K562 (cell line): ENCODE measurements around the gene COQ8A. TPM values are rescaled to one million over a fixed set of nuclear protein-coding genes. Genes with fewer than 3 reads are reported as not detected.

ENCODE experiments used
- BACH1 ChIP-seq: fragments of 200-800 bp; sonication (Bioruptor generic); IDR thresholded peaks from 2 replicates; pipeline ENCODE4 v1.6.1; 2016; ENCODE audit warnings: missing genetic modification characterization, missing compliant biosample characterization
- ETV1 ChIP-seq: fragments of 450-650 bp; conservative IDR thresholded peaks from 2 replicates; pipeline ENCODE4 v1.6.1; 2016; ENCODE audit warnings: missing genetic modification characterization, control low read depth, low read depth, missing compliant biosample characterization
- GATAD2B ChIP-seq: fragments of 450-650 bp; IDR thresholded peaks from 2 replicates; pipeline ENCODE4 v1.6.1; 2017; ENCODE audit warnings: mild to moderate bottlenecking, borderline replicate concordance
- HEY1 ChIP-seq: fragments of 250-450 bp; sonication (Bioruptor Pico); IDR thresholded peaks from 2 replicates; pipeline ENCODE4 v1.5.0; 2020; ENCODE audit warnings: mild to moderate bottlenecking, moderate library complexity, borderline replicate concordance
- KLF1 ChIP-seq: fragments of 450-650 bp; IDR thresholded peaks from 2 replicates; pipeline ENCODE4 v1.6.1; 2016; ENCODE audit warnings: missing genetic modification characterization, missing compliant biosample characterization
- KLF13 ChIP-seq: fragments of 450-650 bp; IDR thresholded peaks from 2 replicates; pipeline ENCODE4 v1.6.1; 2016; ENCODE audit warnings: missing genetic modification characterization, low read depth, mild to moderate bottlenecking, missing compliant biosample characterization, moderate library complexity, borderline replicate concordance
- MYBL2 ChIP-seq, 2 experiments: fragments of 450-650 bp in 1 of 2; sonication (generic) in 1 of 2; formaldehyde crosslinking in 1 of 2; IDR thresholded peaks; 2 replicates each; pipeline versions ENCODE4 v1.6.1 to v1.8.1; 2017 to 2022; ENCODE audit warnings: borderline replicate concordance in 1 of 2, inconsistent platforms in 1 of 2, low read depth in 1 of 2, mild to moderate bottlenecking in 1 of 2, missing genetic modification reagents in 1 of 2, moderate library complexity in 1 of 2
- PTRF ChIP-seq: fragments of 450-650 bp; IDR thresholded peaks from 2 replicates; pipeline ENCODE4 v1.6.1; 2016; ENCODE audit warnings: mild to moderate bottlenecking, missing genetic modification characterization, missing compliant biosample characterization
- RBM15 ChIP-seq: fragments of 200-400 bp; formaldehyde crosslinking; IDR thresholded peaks from 2 replicates; pipeline ENCODE4 v1.6.1; 2018; ENCODE audit warnings: mild to moderate bottlenecking, low read length, moderate library complexity; ENCODE audit not compliant: insufficient read depth
- U2AF1 ChIP-seq: fragments of 200-400 bp; formaldehyde crosslinking; optimal IDR thresholded peaks from 2 replicates; pipeline ENCODE3; 2017; ENCODE audit warnings: mild to moderate bottlenecking, low read depth, low read length, moderate library complexity
- YY1 ChIP-seq, 3 experiments: IDR thresholded peaks; 2 replicates each; pipeline ENCODE4 v1.6.1; 2011; ENCODE audit warnings: low read length in 2 of 3, mild to moderate bottlenecking in 2 of 3, moderate library complexity in 2 of 3, borderline replicate concordance in 1 of 3, control low read depth in 1 of 3, low read depth in 1 of 3; ENCODE audit not compliant: insufficient read depth in 3 of 3, insufficient replicate concordance in 2 of 3, control insufficient read depth in 1 of 3, insufficient read length in 1 of 3; ENCODE audit errors: extremely low read depth in 1 of 3
- ZNF146 ChIP-seq: IDR thresholded peaks from one replicate; pipeline ENCODE4 v1.6.1; 2018; ENCODE audit warnings: missing compliant biosample characterization; ENCODE audit not compliant: unreplicated experiment
- polyA plus RNA-seq, 8 experiments: library from polyadenylated mRNA; depleted of rRNA in 4 of 8; stranded (reverse) in 5 of 8; unstranded in 3 of 8; fragments of >200 nt; fragmentation: Nextera tagmentation in 2 of 8; fragmentation: Illumina TruSeq in 1 of 8; extraction: Ambion mirVana in 2 of 8; extraction: Trizol in 1 of 8; gene quantifications; 2 replicates each; pipeline versions ENCODE4 v1.2.1 to v1.2.3, GENCODE V29; 2011 to 2014; ENCODE audit warnings: inconsistent platforms in 1 of 8, missing spikeins in 1 of 8
- total RNA-seq, 7 experiments: library from RNA; depleted of rRNA in 6 of 7; stranded (reverse); fragments of >200 nt in 6 of 7; fragmentation: Illumina TruSeq in 2 of 7; extraction: Trizol in 2 of 7; gene quantifications; 2 replicates each; pipeline versions ENCODE4 v1.2.1 to v1.2.3, GENCODE V29; 2011 to 2021; ENCODE audit warnings: low replicate concordance in 1 of 7
- TF ChIP-seq, protein P1 (sequence below): fragments of 450-650 bp; formaldehyde crosslinking; IDR thresholded peaks from 2 replicates; pipeline ENCODE4 v1.4.0; 2020; ENCODE audit warnings: mild to moderate bottlenecking, moderate library complexity
- TF ChIP-seq, protein P2 (sequence below), 2 experiments: fragments of 450-650 bp in 1 of 2; sonication (generic) in 1 of 2; formaldehyde crosslinking in 1 of 2; IDR thresholded peaks; 2 replicates each; pipeline versions ENCODE4 v1.7.1 to v1.9.0; 2016 to 2022; ENCODE audit warnings: inconsistent platforms in 1 of 2, mild to moderate bottlenecking in 1 of 2, missing genetic modification reagents in 1 of 2

The COQ8A gene
- total and polyA plus RNA-seq, 9 of the 15 experiments (the other 6 are each of a cell fraction or from before 2014, with no cell fraction given): 2.6 to 54.3 (median 32.4) TPM

DNA sequence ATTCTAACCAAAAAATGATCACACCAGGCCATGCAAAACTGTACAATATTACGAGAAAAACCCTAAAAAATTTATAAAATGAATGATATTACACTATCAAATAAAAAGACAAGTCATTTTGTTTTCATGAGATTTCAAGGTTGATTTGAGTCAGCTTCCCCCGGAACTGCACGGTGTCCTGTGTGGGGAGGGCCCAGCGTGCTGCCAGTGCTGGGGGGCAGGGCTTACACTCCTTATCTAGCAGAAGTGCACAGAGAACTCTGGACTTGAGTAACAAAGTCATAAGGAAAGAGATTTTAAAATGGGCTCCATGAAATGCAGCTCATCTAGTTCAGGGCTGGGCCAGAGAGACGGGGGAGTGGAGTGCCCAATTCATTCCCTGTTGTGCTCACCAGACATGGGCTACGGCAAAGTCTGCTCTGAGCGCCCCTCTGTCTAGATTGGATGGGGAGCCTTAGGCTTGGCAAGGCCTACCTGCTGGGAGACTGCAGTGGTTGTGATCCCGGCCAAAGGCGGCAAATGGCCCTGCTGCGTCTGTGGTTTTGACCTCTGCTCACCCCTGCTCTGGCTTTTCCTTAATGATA lies 50.1 kb downstream of the COQ8A start (continued):
- TF ChIP-seq ZNF146 (CRISPR knock-in tag) (no peak), U2AF1 (no peak), ETV1 (tag) (peak; percentile 65), RBM15 (no peak), GATAD2B (no peak), KLF13 (tag) (no peak), BACH1 (tag) (no peak), PTRF (tag) (no peak), YY1 (IDR thresholded peaks at IDR 0.05; ENCODE audit: borderline replicate concordance in 1 of 3, control insufficient read depth in 1 of 3, extremely low read depth in 1 of 3, insufficient read depth in 3 of 3, insufficient read length in 1 of 3, insufficient replicate concordance in 2 of 3, low read depth in 1 of 3, low read length in 2 of 3) (peak in 1 of 3 experiments; percentile 56), MYBL2 (IDR thresholded peaks at IDR 0.05; ENCODE audit: low read depth) (no peak), MYBL2 (CRISPR knock-in tag; IDR thresholded peaks at IDR 0.05; ENCODE audit: borderline replicate concordance) (no peak), HEY1 (0 out of 2 replicates have a peak, but pooled peaks have one; percentile 13), KLF1 (tag) (peak; percentile 50; the same call in 1 of the 2 replicates)
- TF ChIP-seq, protein P1, sequence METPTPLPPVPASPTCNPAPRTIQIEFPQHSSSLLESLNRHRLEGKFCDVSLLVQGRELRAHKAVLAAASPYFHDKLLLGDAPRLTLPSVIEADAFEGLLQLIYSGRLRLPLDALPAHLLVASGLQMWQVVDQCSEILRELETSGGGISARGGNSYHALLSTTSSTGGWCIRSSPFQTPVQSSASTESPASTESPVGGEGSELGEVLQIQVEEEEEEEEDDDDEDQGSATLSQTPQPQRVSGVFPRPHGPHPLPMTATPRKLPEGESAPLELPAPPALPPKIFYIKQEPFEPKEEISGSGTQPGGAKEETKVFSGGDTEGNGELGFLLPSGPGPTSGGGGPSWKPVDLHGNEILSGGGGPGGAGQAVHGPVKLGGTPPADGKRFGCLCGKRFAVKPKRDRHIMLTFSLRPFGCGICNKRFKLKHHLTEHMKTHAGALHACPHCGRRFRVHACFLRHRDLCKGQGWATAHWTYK (CRISPR knock-in tag): no peak
- TF ChIP-seq, protein P2, sequence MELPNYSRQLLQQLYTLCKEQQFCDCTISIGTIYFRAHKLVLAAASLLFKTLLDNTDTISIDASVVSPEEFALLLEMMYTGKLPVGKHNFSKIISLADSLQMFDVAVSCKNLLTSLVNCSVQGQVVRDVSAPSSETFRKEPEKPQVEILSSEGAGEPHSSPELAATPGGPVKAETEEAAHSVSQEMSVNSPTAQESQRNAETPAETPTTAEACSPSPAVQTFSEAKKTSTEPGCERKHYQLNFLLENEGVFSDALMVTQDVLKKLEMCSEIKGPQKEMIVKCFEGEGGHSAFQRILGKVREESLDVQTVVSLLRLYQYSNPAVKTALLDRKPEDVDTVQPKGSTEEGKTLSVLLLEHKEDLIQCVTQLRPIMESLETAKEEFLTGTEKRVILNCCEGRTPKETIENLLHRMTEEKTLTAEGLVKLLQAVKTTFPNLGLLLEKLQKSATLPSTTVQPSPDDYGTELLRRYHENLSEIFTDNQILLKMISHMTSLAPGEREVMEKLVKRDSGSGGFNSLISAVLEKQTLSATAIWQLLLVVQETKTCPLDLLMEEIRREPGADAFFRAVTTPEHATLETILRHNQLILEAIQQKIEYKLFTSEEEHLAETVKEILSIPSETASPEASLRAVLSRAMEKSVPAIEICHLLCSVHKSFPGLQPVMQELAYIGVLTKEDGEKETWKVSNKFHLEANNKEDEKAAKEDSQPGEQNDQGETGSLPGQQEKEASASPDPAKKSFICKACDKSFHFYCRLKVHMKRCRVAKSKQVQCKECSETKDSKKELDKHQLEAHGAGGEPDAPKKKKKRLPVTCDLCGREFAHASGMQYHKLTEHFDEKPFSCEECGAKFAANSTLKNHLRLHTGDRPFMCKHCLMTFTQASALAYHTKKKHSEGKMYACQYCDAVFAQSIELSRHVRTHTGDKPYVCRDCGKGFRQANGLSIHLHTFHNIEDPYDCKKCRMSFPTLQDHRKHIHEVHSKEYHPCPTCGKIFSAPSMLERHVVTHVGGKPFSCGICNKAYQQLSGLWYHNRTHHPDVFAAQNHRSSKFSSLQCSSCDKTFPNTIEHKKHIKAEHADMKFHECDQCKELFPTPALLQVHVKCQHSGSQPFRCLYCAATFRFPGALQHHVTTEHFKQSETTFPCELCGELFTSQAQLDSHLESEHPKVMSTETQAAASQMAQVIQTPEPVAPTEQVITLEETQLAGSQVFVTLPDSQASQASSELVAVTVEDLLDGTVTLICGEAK (IDR thresholded peaks at IDR 0.05): peak; percentile 47; the same call in 1 of the 2 replicates
- TF ChIP-seq, protein P2 (CRISPR knock-in tag; IDR thresholded peaks at IDR 0.05): no peak
